Activated CD4-positive, alpha-beta T cell treated with anti-CD3 and anti-CD28 coated beads, Interleukin-2, amount 10 ng/mL, durations not matched to agents 24 days and 14 days (primary cell): ENCODE results near the gene DEPDC4. TPM values are rescaled to one million over a fixed set of nuclear protein-coding genes. Genes with fewer than 3 reads are reported as not detected.
"Not testable (repeated sequence)": the region's sequence is repeated elsewhere in the genome, so short reads cannot be mapped to it uniquely, and the experiment has no call there.

Experiments
- DNase-seq: peaks from one replicate; pipeline ENCODE4 v3.0.0; 2022
- H3K27ac Mint-ChIP-seq: one replicate; pipeline ENCODE4 v1.8.0; 2022; ENCODE audit warnings: mild to moderate bottlenecking, mixed read lengths
- H3K27me3 Mint-ChIP-seq: one replicate; pipeline ENCODE4 v1.8.0; 2022; ENCODE audit warnings: mixed read lengths
- H3K36me3 Mint-ChIP-seq: one replicate; pipeline ENCODE4 v1.8.0; 2022; ENCODE audit warnings: low read depth, mild to moderate bottlenecking, mixed read lengths
- H3K4me1 Mint-ChIP-seq: one replicate; pipeline ENCODE4 v1.8.0; 2021; ENCODE audit warnings: mixed read lengths
- H3K4me3 Mint-ChIP-seq: one replicate; pipeline ENCODE4 v1.8.0; 2022; ENCODE audit warnings: mild to moderate bottlenecking, moderate library complexity, mixed read lengths
- H3K9me3 Mint-ChIP-seq: one replicate; pipeline ENCODE4 v1.8.0; 2021; ENCODE audit warnings: mixed read lengths
- intact Hi-C: fragments of 100-400 bp; cut with micrococcal nuclease; formaldehyde crosslinking; loops from one replicate; pipeline ENCODE4 v1.15.1; 2023
- total RNA-seq: library from RNA; stranded (reverse); gene quantifications from 2 replicates; pipeline ENCODE4 v1.2.3, GENCODE V29; 2022

The DEPDC4 gene
- total RNA-seq, 1 donor from 2014 or later, result 2.9 TPM

GRCh38 chr12:100274291-100274690 is 7.4 kb upstream of the DEPDC4 start:
- Mint-ChIP-seq H3K27me3 (no peaks in the 10 kb centered on the region), H3K4me1 (peaks cover 22% of the 10 kb centered on the region), H3K9me3 (no peaks in the 10 kb centered on the region), H3K36me3 (peaks cover 16% of the 10 kb centered on the region), H3K27ac (no peak overlapping the region), H3K4me3 (no peak overlapping the region)
- intact Hi-C loops, result no loop called here
- no peak for DNase-seq

DNA sequence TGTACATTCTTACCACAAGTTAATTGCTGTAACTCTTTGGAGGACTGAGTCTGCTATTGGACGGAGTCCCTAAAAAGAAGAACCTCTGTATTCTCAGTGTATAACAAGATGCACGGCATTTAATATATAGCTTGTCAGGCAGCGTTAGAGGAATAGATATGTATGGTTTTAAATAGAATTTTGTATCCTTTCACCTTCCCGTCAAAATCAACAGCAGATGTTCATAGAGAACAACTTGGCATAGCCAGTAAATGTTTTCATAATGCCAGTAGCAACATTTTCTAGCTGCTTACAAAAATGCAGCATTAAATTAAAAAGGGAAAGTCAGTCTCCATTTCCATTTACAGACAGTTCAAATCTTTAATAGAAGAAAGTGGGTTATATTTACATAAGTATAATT is 6.9 kb upstream of the DEPDC4 start:
- H3K4me1 Mint-ChIP-seq, result peaks cover 24% of the 10 kb centered on the region
- DNase-seq, result no peak
- intact Hi-C loops, result no loop called here
- H3K36me3 Mint-ChIP-seq, result peaks cover 16% of the 10 kb centered on the region
- no peaks in the 10 kb centered on the region for H3K27me3 Mint-ChIP-seq
- H3K4me3 Mint-ChIP-seq, result no peak overlapping the region
- no peaks in the 10 kb centered on the region for H3K9me3 Mint-ChIP-seq
- no peak overlapping the region for H3K27ac Mint-ChIP-seq

DNA sequence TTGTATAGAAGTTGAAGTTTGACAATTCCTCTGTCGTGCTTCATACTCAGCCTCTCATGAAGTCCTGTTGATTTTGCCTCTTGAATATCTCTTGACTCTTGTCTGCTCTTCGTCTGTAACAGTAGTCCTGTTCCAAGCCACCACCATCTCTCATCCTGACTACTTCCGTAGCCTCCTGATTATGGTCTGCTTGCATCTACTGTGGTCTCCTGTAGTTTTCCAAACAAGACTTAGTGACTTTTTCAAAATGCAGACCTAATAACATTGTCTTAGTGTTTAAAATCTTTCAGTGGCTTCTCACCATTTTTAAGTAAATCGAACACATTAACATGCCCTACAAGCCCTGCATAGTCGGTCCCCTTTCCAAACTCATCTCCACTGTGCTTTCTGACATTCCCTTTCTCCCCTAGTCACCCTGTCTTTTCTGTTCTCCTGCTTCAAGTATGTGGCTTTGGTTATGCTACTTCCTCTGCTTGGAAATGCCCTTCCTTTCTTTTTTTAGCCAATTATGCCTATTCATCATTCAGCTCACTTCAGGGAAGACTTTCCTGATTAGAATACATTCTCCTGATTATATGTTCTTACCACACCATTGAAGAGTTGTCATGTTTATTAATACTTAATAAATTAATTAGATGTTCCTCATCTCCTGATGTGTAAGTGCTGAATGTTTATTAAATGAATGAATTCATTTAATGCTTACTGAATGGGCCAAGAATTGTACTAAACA is 2.1 kb upstream of the DEPDC4 start:
- Mint-ChIP-seq H3K4me3 (peak overlapping the region; percentile 98), H3K36me3 (peaks cover 7% of the 10 kb centered on the region), H3K27me3 (no peaks in the 10 kb centered on the region), H3K4me1 (peaks cover 28% of the 10 kb centered on the region), H3K27ac (peak overlapping the region; percentile 12), H3K9me3 (no peaks in the 10 kb centered on the region)
- intact Hi-C loops, result loop anchor here (5.0 kb wide), 2 partner anchors 63 to 1793 kb away; partner anchors contain the start of gene WASHC3
- no peak for DNase-seq

- Mint-ChIP-seq H3K36me3 (peaks cover 3% of the 10 kb centered on the region), H3K4me1 (peaks cover 22% of the 10 kb centered on the region), H3K9me3 (no peaks in the 10 kb centered on the region), H3K4me3 (peak overlapping the region; percentile 98), H3K27me3 (no peaks in the 10 kb centered on the region), H3K27ac (peak overlapping the region; percentile 99)
- intact Hi-C loops, result loop anchor here (1.0 to 5.0 kb wide), 5 partner anchors 65 to 1795 kb away; partner anchors contain the start of genes ACTR6, BLTP3B, GAS2L3 and WASHC3
- DNase-seq, result no peak
These were observed 863 bp upstream of the DEPDC4 start for GRCh38 chr12:100267603-100268281.

- Mint-ChIP-seq H3K27me3 (no peaks in the 10 kb centered on the region), H3K4me3 (peak overlapping the region; percentile 98), H3K9me3 (no peaks in the 10 kb centered on the region), H3K36me3 (peaks cover 3% of the 10 kb centered on the region), H3K27ac (peak overlapping the region; percentile 99), H3K4me1 (peaks cover 20% of the 10 kb centered on the region)
- DNase-seq, result peak; percentile 98
- intact Hi-C loops, result loop anchor here (5.0 kb wide), 2 partner anchors 66 to 1796 kb away; partner anchors contain the start of gene WASHC3
These were observed 369 bp downstream of the DEPDC4 start for GRCh38 chr12:100266585-100266834.

GRCh38 chr12:100265732-100266584 is 921 bp downstream of the DEPDC4 start:
- Mint-ChIP-seq H3K9me3 (no peaks in the 10 kb centered on the region), H3K4me1 (peaks cover 20% of the 10 kb centered on the region), H3K36me3 (peaks cover 3% of the 10 kb centered on the region), H3K27ac (peak overlapping the region; percentile 99), H3K4me3 (peak overlapping the region; percentile 98), H3K27me3 (no peaks in the 10 kb centered on the region)
- DNase-seq, result no peak
- intact Hi-C loops, result loop anchor here (5.0 kb wide), 2 partner anchors 66 to 1796 kb away; partner anchors contain the start of gene WASHC3

- intact Hi-C loops, result loop anchor here (5.0 kb wide), 2 partner anchors 67 to 1797 kb away; partner anchors contain the start of gene WASHC3
- not testable (repeated sequence) for H3K36me3 Mint-ChIP-seq, H3K9me3 Mint-ChIP-seq, H3K27ac Mint-ChIP-seq, H3K27me3 Mint-ChIP-seq, DNase-seq, H3K4me3 Mint-ChIP-seq
- peaks cover 17% of the 10 kb centered on the region for H3K4me1 Mint-ChIP-seq
These were observed 1.8 kb downstream of the DEPDC4 start for GRCh38 chr12:100265107-100265506.

GRCh38 chr12:100263131-100263530 is 3.7 kb downstream of the DEPDC4 start:
- Mint-ChIP-seq H3K4me3 (no peak overlapping the region), H3K36me3 (peaks cover 2% of the 10 kb centered on the region), H3K4me1 (peaks cover 11% of the 10 kb centered on the region), H3K27me3 (no peaks in the 10 kb centered on the region), H3K9me3 (no peaks in the 10 kb centered on the region), H3K27ac (no peak overlapping the region)
- intact Hi-C loops, result no loop called here
- DNase-seq, result no peak

- no peaks in the 10 kb centered on the region for H3K27me3 Mint-ChIP-seq
- no peak overlapping the region for H3K4me3 Mint-ChIP-seq
- no peak overlapping the region for H3K27ac Mint-ChIP-seq
- intact Hi-C loops, result no loop called here
- no peaks in the 10 kb centered on the region for H3K36me3 Mint-ChIP-seq
- peaks cover 10% of the 10 kb centered on the region for H3K4me1 Mint-ChIP-seq
- H3K9me3 Mint-ChIP-seq, result no peaks in the 10 kb centered on the region
- DNase-seq, result no peak
These were observed 8.8 kb downstream of the DEPDC4 start for GRCh38 chr12:100258127-100258526.

GRCh38 chr12:100254876-100255275 is 12.0 kb downstream of the DEPDC4 start:
- H3K4me1 Mint-ChIP-seq, result peaks cover 10% of the 10 kb centered on the region
- no peak overlapping the region for H3K27ac Mint-ChIP-seq
- no peaks in the 10 kb centered on the region for H3K36me3 Mint-ChIP-seq
- no peak for DNase-seq
- intact Hi-C loops, result no loop called here
- H3K9me3 Mint-ChIP-seq, result no peaks in the 10 kb centered on the region
- no peaks in the 10 kb centered on the region for H3K27me3 Mint-ChIP-seq
- no peak overlapping the region for H3K4me3 Mint-ChIP-seq

DNA sequence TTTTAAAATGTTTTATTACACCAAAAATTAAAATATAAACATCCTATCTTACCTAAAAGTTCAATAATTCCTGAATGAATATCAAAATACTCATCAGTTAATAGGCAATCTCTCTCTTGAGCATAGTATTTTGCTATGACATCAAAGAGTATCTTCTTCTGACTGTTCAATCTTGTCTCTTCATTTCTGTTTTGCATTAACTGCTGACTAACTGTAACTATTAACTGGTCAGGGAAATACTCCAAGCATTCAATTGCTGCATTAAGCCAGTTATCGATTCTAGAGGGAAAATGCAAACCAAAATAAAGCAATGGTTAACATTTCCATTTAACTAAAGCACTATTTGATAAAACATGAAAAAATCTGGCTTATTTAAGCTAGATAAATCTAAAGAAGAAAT is 13.4 kb downstream of the DEPDC4 start:
- Mint-ChIP-seq H3K27me3 (no peaks in the 10 kb centered on the region), H3K4me3 (no peak overlapping the region), H3K27ac (no peak overlapping the region), H3K9me3 (no peaks in the 10 kb centered on the region), H3K4me1 (peaks cover 8% of the 10 kb centered on the region), H3K36me3 (no peaks in the 10 kb centered on the region)
- DNase-seq, result no peak
- intact Hi-C loops, result no loop called here

DNA sequence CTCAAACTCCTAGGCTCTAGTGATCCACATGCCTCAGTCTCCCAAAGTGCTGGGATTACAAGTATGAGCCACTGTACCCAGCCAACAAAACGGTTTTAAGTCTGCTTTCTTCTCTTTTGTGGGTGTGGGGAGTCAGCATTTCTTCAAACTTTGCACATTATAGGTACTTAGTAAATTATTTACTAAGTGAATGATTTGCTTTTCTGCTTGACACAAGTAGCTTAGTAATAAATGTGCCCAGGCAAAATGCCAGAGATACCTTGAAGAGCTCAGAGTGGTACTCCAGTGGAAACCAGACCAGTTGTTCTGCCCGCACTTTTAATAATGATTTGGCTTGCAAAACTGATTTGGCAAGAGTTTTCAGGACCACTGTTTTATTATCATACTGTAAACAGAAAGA is 15.0 kb downstream of the DEPDC4 start:
- intact Hi-C loops, result no loop called here
- H3K9me3 Mint-ChIP-seq, result no peaks in the 10 kb centered on the region
- no peak overlapping the region for H3K27ac Mint-ChIP-seq
- no peaks in the 10 kb centered on the region for H3K36me3 Mint-ChIP-seq
- DNase-seq, result no peak
- H3K4me3 Mint-ChIP-seq, result no peak overlapping the region
- no peaks in the 10 kb centered on the region for H3K27me3 Mint-ChIP-seq
- no peaks in the 10 kb centered on the region for H3K4me1 Mint-ChIP-seq

- no peak for DNase-seq
- no peaks in the 10 kb centered on the region for H3K4me1 Mint-ChIP-seq
These were observed 16.9 kb downstream of the DEPDC4 start for GRCh38 chr12:100249941-100250340.

DNA sequence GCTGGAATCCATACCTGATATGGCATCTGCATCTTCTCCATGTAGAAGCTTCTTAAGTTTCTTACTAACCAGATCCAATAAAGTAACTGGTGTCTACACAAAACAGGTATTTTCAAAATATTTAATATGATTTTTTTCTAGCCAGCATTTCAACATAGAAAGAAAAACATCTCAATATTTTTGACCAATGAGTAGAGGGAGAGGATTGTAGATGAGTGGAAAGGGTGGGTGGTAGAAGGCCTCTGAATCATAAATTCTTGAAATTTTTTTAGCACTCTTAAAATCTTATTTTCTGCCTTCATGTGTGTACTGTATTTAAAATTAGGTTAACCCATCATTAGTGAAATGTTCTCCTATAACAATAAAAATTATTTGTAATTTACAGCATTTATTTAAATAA is 18.0 kb downstream of the DEPDC4 start:
- no peaks in the 10 kb centered on the region for H3K36me3 Mint-ChIP-seq
- H3K4me1 Mint-ChIP-seq, result no peaks in the 10 kb centered on the region
- DNase-seq, result no peak
- intact Hi-C loops, result no loop called here
- H3K9me3 Mint-ChIP-seq, result no peaks in the 10 kb centered on the region
- no peaks in the 10 kb centered on the region for H3K27me3 Mint-ChIP-seq
- H3K27ac Mint-ChIP-seq, result no peak overlapping the region
- H3K4me3 Mint-ChIP-seq, result no peak overlapping the region

More at GRCh38 chr12:100249941-100250340, 16.9 kb downstream of the DEPDC4 start:
- H3K9me3 Mint-ChIP-seq, result no peaks in the 10 kb centered on the region
- intact Hi-C loops, result no loop called here
- H3K4me3 Mint-ChIP-seq, result no peak overlapping the region
- no peaks in the 10 kb centered on the region for H3K27me3 Mint-ChIP-seq
- no peak overlapping the region for H3K27ac Mint-ChIP-seq
- H3K36me3 Mint-ChIP-seq, result no peaks in the 10 kb centered on the region
